OCI-LY1 (cell line): Measurements from ENCODE around the gene LRMDA.

Experiments
- CTCF ChIP-seq: fragments of 200-600 bp; sonication (generic), shearing (Covaris generic); IDR thresholded peaks from 2 replicates; pipeline ENCODE4 v1.5.1; 2017; ENCODE audit warnings: mild to moderate bottlenecking, antibody characterized with exemption, low read length, moderate library complexity, mixed read lengths
- EZH2 ChIP-seq: fragments of 200-600 bp; sonication (generic), shearing (Covaris generic); IDR thresholded peaks from 2 replicates; pipeline ENCODE4 v1.8.0; 2017; ENCODE audit warnings: borderline replicate concordance, mixed run types, mild to moderate bottlenecking, antibody characterized with exemption, low read length, moderate library complexity, mixed read lengths

GRCh38 chr10:75417522-75417927, 13.9 kb upstream of the LRMDA start:
- no peak for TF ChIP-seq CTCF
- TF ChIP-seq EZH2: no peak
